HG02943 (cell line): ENCODE measurements around the gene TMEM120B.
"Not testable (repeated sequence)": the region's sequence is repeated elsewhere in the genome, so short reads cannot be mapped to it uniquely, and the experiment has no call there.

ENCODE experiments used
- ATAC-seq: cut with Tn5 transposase; IDR thresholded peaks from one replicate; pipeline ENCODE4 v1.9.1; 2021; ENCODE audit warnings: mild to moderate bottlenecking, low read depth, moderate library complexity; ENCODE audit not compliant: unreplicated experiment

The TMEM120B gene

DNA sequence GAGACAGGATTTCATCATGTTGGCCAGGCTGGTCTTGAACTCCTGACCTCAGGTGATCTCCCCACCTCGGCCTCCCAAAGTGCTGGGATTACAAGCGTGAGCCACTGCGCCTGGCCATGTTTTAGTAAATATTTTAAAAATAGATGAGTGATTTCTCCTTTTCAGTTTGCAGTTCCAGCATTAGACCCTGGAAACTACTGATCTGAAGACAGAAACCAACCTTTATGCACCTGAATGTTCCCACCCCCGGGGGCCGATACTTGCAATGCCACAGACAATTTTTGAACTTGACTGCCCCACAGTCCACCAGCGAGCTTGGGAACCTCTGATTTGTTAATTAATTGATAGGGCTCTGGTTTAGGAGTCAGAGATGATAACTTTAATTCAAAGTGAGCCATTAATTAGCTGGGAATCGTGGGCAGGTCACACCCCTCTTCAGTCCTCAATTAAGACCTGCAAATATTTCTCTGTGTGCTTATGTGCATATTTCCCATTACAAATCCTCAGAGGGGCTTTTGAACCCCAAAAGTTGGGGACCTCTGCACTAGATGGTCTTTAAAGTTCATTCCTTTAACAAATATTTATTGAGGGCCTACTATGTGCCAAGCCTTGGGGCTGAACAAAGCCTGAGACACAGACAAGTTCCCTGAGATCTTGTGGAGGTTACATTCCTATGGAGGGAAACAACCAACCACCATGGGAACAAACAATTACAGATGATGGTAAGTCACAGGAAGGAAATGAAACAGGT, 4.1 kb upstream of the TMEM120B start:
- ATAC-seq: no peak

DNA sequence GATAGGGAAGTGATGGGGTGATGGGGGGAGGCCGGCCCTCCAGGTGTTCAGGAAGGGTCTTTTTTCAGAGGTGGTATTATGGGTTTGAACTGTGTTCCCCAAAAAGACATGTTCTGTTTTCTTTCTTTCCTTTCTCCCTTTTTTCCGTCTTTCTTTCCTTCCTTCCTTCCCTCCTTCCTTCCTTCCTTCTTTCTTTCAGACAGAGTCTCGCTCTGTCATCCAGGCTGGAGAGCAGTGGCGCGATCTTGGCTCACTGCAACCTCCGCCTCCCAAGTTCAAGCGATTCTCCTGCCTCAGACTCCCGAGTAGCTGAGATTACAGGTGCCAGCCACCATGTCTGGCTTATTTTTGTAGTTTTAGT, 3.5 kb upstream of the TMEM120B start:
- not testable (repeated sequence) for ATAC-seq

DNA sequence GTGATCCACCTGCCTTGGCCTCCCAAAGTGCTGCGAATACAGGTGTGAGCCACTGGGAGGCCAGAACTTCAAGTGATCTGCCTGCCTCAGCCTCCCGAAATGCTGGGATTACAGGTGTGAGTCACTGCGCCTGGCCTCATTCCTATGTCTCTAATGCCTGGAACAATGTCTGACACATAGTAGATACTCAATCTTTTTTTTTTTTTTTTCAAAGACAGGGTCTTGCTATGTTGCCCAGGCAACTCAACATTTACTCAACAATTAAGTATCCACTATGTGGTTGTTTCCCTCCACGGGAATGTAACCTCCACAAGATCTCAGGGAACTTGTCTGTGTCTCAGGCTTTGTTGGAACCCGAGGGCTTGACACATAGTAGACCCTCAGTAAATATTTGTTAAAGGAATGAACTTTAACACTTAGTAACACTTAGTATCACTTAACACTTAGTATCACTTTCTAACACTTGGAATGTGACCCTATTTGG, 3.0 kb upstream of the TMEM120B start:
- ATAC-seq: no peak

DNA sequence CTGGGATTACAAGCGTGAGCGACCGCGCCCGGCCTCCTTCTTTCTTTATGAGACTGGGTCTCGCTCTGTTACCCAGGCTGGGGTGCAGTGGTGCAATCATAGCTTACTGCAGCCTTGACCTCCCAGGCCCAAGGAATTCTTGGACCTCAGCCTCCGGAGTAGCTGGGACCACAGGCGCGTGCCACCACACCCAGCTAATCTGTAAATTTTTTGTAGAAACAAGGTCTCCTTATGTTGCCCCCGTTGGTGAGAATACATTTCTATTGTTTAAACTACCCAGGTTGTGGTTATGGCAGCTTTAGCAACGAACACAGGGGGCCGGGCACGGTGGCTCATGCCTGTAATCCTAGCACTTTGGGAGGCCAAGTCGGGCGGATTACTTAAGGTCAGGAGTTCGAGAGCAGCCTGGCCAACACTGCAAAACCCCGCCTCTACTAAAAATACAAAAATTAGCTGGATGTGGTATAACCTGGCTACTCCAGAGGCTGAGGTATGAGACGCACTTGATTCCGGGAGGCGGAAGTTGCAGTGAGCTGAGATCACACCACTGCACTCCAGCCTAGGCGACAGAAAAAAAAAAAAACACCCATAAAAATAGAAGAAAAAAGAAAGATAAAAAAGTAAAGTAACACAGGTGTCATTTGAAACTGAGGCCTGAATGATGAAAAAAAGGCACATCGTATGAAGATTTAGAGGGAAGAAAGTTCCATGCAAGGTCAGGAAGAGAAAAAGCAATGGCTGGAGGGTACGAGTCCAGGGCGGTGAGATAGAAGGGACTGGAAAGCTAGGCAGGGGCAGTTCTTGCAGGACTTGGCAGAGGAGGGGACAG, 977 bp upstream of the TMEM120B start:
- no peak for ATAC-seq

DNA sequence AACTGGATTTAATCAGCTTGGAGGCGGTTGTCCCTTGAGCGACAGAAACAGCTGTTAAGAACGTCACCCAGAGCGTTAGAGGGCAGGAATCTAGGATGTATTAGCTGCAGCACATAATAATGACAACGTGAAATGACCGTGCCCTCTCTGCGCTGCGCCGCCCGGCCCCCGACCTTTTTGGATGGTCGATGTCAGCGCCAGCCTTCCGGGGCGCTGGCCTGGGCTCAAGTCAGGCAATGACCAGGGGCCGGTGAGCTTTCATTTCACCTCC, 427 bp upstream of the TMEM120B start:
- peak; percentile 25 for ATAC-seq

DNA sequence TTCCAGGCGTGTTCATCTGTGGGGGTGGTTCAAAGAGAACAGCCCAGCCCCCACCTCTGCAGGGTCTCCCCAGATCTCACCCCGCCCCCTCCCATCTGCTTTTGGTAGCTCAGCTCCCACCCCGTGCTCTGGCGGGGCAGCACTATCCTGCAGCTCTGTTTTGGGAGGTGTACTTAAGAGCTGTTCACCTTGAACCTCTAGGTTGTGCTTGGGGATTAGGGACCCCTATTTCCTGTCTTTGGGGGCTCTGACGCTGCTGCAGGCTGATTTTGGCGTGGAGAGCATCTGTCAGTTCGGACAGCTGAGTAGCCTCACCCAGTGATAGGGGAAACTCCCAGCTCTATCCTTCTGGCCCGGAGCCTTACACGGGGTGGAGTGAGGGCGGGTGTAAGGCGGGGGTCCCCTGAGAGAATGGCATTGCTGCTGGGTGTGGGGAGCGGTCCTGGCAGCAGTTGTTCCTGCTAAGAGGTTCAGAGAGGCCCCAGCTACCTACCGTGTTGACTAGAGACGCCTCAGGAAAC, 765 bp downstream of the TMEM120B start:
- peak; percentile 14 for ATAC-seq

DNA sequence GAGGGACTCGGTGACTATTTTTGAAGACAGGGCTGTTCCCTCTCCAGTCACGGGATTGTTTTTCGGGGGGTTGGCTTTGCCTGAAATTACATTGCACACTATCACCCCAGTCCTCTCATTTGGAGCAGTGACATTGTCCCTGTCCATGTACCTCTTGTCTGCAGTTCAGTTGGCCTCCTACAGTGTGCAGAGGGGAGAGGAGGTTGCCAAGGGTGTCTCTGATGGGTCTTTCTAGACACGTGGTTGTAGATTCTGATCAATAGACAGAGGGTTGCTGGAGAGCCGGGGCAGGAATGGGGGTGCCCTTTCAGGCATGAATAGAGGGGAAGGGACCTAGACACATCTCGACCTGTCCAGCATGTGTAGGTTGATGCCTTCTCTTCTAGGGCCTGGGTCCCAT, 1.2 kb downstream of the TMEM120B start:
- no peak for ATAC-seq

DNA sequence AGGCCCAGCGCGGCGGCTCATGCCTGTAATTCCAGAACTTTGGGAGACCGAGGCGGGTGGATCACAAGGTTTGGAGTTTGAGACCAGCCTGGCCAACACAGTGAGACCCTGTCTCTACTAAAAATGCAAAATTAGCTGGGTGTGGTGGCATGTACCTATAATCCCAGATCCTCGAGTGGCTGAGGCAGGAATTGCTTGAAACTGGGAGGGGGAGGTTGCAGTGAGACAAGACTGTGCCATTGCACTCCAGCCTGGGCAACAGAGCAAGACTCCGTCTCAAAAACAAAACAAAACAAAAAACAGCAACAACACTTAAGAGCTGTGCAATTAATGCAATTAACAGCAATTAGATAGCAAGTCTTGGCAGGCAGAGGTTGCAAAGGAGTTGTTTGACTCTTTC, 2.5 kb downstream of the TMEM120B start:
- ATAC-seq: not testable (repeated sequence)

DNA sequence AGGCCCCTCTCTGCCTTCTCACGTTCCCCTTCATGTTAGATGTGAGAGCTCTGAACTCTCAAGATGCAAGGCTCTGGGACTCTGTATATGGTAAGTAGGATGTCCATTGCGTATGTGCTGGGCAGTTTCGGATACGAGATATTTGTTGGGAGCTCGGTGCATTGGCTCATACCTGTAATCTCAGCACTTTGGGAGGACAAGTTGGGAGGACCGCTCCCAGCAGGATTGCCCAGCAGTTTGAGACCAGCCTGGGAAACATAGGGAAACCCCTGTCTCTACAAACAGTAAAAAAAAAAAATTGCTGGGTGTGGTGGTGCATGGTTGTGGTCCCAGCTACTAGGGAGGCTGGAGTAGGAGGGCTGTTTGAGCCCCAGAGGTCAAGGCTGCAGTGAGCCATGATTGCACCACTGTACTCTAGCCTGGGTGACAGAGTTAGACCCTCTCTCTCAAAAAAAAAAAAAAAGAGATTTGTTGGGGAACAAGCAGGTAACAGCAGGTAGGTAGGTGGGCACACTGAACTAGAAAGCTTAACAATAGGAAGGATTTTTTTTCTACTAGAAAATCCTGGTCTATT, 3.4 kb downstream of the TMEM120B start:
- ATAC-seq: no peak

DNA sequence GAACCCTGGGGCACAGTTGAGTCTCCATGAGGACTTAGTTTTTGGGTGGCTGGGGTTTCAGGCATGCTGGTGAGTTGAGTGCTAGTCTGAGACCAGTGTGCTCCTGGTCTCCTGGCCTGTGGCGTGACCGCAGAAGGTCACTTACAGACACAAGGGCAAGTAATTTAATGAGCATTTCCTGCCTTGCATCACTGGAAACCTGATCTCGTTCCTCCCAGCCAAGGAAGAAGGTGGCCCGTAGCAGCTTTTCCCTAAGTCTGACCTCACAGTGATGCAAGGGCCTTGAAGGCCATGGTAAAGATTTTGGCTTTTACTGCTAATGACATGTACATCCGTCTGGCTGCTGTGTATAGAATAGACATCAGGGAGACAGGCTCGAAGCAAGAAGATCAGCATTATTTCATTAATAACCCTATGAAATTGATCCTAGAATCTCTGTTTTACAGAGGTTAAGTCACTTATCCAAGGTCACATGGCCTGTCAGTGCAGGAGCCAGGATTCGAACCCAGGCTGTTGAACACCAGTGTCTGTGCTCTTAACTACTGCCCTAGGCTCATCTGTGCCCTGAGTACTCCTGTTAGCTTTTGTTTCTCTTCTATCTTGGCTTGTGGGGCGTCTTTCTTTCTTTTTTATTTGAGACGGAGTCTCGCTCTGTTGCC, 4.6 kb downstream of the TMEM120B start:
- no peak for ATAC-seq

DNA sequence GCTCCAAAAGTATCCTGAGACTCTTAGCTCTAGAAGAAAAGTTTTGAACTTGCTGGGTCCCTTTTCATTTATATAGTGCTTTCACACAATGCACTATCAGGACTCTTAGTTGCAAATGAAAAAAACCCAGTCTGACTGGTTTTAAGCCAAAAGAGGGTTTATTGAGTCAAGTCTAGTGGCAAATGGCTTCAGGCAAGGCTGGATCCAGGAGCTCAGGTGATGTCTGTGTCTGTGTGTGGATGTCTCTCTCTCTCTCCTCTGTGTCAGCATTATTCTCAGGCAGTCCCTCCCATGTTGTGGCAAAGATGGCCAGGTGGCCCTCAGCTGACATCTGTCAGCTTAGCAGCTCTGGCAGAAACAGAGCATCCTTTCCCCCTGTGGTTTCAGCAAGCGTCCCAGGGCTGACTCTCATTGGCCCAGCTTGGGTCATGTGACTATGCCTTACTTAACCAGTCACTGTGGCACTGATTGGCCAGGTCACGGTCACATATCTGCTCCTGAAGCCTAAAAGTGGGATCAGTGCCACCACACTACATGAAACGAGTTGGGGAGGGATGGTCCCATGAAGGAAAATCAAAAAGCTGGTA, 6.2 kb downstream of the TMEM120B start:
- ATAC-seq: no peak

DNA sequence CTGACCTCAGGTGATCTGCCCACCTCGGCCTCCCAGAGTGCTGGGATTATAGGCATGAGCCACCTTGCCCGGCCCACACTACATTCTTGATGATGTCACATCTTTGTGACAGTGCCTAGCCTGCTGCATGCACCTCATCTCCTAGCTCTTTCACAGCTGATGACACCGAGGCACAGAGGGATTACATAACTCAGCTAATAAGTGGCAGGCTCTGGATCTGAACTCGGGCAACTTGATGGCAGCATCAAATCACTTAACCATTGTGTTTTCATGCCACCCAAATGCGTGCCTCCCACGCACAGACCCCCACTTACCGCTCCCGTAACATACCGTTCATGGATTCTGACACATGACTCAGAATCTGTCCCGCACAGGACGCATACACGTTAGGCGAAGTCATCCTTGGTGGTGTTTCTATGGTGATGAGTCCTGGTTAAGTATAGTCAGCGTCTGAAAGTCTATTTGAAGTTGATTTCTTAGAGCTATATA, 7.4 kb downstream of the TMEM120B start:
- ATAC-seq: no peak

DNA sequence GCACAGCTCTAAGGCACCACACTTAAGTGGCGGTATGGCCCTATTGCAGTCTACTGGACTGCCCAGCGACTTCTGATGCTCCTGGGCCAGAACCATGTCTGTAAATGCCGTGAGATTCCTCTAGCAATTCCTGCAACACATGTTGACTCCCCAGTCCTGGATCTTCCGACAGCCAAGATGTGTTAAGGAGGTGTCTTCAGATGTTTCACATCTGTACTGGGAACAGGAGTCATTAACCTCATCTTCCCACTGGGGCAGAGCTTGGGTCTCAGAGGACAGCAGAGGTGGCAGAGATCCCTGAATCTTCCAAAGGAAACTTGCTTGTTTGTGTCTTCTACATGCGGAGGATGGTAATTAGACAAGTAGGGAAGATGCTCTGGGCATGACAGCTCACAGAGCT, 8.2 kb downstream of the TMEM120B start:
- ATAC-seq: no peak

DNA sequence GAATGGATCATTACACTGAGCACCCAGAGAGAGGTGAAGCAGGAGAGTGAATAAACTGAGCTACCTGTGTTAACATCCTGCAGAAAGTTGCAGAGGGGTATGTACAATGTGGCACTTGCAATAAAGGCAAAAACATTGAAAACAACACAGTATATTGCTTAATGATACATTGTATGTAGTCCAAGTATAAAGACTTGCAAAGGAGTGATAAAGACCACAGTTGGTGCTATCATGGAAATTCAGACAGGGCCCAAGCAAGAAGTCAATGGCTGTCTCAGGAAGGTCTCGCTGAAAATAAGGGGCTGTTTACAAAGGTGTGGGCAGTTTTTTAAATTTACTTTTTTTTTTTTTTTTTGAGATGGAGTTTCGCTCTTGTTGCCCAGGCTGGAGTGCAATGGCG, 10.0 kb downstream of the TMEM120B start:
- no peak for ATAC-seq

DNA sequence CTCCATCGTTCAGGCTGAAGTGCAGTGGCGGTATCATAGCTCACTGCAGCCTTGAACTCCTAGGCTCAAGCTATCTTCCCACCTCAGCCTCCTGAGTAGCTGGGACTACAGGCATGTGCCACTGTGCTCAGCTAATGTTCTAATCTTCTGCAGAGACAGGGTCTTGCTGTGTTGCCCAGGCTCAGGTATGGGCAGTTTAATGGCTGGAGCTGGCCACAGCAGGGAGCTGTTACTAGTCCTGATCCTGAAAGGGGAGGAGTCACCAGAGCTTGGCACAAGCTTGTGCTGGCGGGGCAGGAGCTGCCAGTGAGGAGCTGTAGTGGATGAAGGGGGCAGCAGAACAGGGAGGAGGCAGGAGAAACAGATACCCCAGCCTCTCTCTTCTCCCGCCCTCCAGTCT, 10.6 kb downstream of the TMEM120B start:
- no peak for ATAC-seq

DNA sequence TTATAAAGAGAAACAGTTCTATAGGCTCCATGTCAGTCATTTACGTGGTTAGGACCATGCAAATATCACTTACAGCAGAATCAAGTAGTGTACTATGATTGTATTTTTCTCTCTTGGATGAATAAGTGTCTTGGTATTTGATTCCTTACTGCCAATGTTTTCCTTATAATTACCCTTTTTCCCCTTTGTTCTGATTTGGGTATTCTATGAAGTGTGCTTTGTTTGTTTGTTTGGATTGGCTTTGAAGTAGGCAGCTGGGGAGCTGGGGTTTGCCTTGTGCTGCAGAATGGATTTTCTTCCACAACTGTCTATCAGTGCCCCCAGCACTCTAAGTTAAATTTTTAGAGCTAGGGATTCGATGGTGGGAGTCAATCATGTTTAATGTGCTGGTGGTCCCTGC, 12.4 kb downstream of the TMEM120B start:
- ATAC-seq: no peak

DNA sequence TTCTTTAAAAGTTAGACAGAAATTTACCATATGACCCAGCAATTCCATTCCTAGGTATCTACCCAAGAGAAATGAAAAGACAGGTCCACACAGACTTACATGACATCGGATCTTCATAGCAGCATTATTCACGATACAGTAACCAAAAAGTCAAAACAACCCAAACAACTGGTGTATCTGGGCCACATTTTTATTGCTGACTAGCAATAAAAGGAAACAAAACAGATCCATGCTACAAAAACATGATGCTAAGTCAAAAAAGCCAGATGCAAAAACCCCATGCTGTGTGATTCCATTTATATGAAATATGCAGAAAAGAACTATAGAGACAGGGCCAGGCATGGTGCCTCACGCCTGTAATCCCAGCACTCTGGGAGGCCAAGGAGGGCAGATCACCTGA, 12.9 kb downstream of the TMEM120B start:
- no peak for ATAC-seq

DNA sequence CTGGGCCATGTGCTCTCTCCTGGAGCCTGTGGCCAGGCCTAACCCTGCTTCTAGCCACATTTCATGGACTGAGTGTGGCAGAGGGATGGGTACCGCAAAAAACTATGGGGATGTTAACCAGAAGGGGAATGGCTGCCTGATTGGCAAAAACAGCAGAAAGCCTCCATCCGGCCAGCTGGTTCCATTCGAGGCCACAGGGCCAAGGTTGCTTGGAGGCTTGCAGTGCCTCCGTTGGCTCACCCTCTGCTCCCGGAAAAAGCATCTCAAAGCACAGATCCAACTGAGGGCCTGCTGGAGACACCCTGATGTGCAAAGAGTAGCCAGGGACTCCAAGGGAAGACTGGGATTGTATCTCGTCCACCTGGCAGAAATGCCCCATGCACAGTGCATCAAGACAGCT, 16.5 kb downstream of the TMEM120B start:
- no peak for ATAC-seq

DNA sequence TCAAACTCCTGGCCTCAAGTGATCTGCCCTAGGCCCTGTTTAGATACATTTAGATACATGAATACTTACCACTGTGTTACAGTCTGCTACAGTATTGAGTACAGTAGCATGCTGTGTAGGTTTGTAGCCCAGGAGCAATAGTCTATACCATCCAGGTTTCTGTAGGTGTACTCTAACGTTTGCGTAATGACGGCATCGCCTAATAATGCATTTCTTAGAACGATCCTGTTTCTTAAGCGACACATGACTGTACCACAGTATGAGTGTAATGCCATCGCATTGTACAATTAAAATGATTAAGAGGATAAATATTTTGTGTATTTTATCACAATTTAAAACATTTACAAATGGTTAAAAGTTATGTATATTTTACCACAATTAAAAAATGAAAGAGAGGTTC, 18.9 kb downstream of the TMEM120B start:
- ATAC-seq: no peak

DNA sequence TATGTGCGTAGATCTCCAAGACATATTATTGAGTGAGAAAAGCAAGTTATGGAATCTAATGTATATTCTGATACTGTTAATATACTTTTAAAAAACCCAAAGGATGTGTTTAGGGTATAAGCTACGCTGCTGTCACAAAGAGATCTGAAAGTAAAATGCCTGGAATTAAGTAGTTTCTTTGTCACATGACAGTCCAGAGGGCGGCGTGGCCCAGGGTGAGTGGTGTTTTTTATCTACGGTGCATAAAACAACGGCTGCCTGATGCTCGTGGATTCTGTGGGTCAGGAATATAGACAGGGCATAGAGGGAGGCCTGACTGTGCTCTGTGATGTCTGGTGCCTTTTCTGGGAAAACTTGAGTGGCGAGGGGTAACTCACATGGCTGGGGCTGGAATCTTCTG, 21.3 kb downstream of the TMEM120B start:
- no peak for ATAC-seq
